ENCODE results near the gene B9D1.

The B9D1 gene

DNA sequence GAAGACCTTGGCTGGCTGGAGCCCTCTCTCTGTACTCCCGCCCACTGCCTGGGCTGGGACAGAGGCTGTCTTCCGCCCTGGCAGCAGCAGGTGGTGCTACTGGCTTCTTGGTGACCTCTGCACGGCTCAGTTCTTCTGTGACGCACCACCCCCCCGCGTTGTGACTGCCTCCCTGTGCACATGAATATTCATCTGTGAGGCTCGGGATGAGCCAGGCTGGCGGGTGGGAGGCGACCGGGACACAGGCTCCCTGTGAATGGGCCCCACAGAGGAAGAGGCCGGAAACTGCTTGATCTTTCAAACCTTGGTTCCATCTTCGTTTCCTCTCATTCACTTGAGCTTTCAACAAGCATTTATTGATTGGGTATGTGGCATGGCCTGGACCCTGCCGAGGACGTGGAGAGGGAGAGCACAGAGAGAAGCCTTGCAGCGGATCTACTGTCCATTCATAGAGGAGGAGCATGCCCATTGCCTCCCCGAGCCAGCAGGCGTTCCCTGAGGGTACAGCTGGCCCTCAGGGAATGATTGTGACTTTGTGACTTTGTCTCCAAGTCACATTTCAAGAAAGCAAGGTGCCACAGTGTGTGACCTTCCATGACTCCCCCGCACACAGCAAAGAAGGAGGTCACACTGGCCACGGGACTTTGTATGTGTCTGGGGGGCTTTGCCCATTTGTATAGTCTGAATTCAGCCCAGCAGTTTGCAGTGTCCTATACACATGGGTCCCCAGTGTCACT, 45.0 kb downstream of the B9D1 start:
- DNase-seq: no peak

DNA sequence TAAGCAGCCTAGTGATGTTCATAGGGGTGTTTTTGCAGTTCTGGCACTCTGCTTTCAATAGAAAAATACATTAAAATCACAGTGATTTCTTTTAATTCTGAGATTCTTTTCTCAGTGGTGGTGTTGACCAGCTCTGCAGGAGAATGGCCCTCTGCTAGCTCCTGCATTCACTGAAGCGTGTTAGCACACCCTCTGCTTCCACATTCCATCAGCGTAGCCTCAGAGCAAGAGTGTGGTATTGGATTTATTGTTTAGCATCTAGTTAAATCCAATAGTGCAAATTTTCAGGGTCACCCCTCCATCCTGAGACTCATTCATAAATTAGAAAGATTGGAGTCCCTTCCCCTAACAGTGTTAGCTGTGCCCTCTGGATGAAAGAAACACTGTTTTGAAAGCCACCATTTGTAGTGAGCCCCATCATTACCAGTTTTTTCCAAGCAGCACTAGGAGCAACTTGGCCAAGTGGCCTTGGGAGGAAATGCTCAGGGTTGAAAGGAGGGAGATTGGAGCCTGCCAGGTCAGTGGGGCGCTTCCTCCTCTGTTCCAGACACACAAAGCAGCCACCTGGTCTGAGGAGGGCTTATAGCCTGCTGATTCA, 45.7 kb downstream of the B9D1 start:
- DNase-seq: no peak

GRCh38 chr17:19315104-19315503, 47.4 kb downstream of the B9D1 start:
- no peak for DNase-seq

- no peak for DNase-seq
These were observed 48.5 kb downstream of the B9D1 start for GRCh38 chr17:19313746-19314651.

- DNase-seq: no peak
These were observed 49.3 kb downstream of the B9D1 start for GRCh38 chr17:19313066-19313745.

- no peak for DNase-seq
These were observed 50.1 kb downstream of the B9D1 start for GRCh38 chr17:19312406-19312805.

- no peak for DNase-seq
These were observed 50.9 kb downstream of the B9D1 start for GRCh38 chr17:19311421-19312215.

DNA sequence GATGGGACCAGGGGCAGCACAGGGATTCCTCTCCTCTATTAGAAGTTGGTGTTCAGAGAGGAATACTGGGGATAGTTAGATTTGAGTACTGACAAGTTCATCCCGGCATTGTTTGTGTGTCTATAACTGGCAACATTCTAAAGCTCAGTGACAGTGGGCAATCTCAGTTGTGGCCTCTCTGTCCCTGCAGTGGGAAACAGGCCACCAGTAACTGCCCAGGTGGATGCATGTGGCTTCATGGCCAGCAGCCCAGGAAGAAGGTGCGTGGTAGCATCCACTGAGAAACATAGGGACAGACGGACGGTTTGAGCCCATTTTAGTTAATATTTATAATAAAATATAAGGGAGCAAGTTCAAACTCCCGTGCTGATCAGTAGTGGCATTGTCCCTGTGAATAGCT, 51.5 kb downstream of the B9D1 start:
- DNase-seq: no peak

GRCh38 chr17:19310151-19310550, 52.4 kb downstream of the B9D1 start:
- DNase-seq: no peak

- no peak for DNase-seq
These were observed 52.8 kb downstream of the B9D1 start for GRCh38 chr17:19309701-19310100.

DNA sequence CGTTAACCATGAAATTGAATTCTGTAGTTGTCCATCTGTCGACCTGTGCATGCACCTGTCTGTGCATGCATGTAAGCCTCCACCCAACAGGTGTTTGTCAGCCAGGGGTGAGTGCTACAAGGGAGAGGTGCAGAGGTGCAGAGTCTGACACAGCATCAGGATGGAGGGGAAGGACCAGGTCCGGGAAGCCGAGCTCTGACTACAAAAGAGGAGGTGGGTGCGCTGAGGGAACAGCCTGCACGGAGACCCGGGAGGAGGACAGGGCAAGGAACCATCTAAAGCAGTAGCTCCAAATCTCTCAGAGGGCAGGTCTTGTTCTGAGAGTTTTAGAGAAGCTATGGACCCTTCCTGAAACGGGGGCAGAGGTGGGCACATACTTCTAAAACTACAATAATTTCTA, 54.1 kb downstream of the B9D1 start:
- no peak for DNase-seq

DNA sequence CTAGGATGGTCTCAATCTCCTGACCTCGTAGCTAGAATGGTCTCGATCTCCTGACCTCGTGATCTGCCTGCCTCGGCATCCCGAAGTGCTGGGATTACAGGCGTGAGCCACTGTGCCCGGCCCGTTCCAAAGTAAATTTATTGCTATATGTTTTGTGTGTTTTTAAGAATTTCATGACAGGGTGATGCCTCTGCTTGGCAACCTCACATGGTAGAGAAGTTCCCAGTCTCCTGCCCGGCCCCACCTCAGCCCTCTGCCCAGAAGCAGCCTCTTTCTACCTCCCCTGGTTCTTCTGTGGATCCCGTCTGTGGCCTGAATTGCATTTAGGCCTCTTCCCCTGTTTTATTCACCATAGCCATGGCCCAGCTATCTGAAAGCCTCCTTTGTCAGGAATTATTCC, 55.0 kb downstream of the B9D1 start:
- DNase-seq: no peak

GRCh38 chr17:19306160-19307111, 56.1 kb downstream of the B9D1 start:
- no peak for DNase-seq

DNA sequence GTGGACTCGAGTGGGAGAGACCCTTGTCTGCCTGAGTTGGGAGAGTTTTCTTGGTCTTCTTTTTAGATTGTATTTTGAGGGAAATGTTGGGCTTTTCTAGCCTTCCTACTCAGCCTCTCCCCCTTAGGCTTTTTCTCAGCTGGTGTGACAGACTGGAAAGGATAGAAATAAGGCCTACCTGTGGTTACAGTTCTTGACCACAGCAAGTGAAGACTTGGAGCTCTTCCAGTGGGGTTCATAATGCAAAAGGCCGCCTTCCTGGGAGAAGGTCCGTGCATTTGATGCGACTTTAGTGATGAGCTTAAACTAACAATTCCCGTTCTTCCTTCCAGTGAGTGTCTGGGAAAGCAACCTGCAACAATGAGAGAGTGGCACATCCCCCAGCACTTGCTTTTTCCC, 56.8 kb downstream of the B9D1 start:
- DNase-seq: no peak

GRCh38 chr17:19305256-19305655, 57.3 kb downstream of the B9D1 start:
- no peak for DNase-seq

GRCh38 chr17:19304751-19305150, 57.8 kb downstream of the B9D1 start:
- no peak for DNase-seq

DNA sequence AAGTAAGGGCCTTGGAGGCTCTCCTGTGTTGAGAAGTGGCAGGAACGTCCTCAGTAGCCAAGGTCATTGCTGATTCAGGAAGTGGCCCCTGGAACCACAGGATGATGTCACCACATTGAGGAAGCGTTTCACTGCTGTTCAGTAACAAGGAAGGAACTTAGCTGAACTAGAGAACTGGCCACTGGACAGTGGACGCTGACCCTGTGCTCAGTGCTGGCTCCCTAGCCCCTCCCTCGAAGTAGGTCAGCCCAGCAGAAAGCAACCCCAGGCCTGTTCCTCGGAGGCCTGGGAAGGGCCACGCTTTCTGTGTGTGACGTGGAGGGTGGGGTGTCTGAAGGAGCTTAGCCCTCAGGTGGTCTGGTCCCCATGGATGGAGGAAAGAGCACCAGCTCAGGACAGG, 58.3 kb downstream of the B9D1 start:
- DNase-seq: no peak

DNA sequence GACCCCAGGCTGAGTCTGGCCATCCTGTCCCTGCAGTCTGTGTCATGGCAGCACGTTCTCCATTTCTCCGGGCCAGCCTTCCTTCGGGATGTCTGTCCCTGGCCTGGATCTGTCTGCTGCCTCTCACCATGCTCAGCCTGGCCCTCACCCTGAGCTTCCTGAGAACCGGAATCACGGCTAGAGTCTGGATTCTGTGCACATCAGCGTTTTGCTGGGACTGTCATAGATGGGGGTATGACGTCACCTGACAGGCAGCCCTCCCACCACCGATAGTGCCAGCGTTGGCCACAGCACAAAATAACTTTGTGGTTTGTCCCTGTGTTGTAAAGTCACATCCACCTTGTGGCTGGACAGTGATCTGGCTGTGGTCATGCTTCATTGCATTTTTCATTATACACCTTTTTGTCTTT, 59.2 kb downstream of the B9D1 start:
- no peak for DNase-seq

GRCh38 chr17:19302791-19303331, 59.7 kb downstream of the B9D1 start:
- DNase-seq: no peak

- no peak for DNase-seq
These were observed 60.5 kb downstream of the B9D1 start for GRCh38 chr17:19301973-19302372.

Measured in NCI-H1436 treated with DMSO at 0.1 percent for 48 hours (cell line).